HG02970 (cell line): Measurements from ENCODE around the gene LIMS4.
A peak's percentile ranks its signal among the peaks of the same experiment; 100 is the strongest.
"Not testable (repeated sequence)": the region's sequence is repeated elsewhere in the genome, so short reads cannot be mapped to it uniquely, and the experiment has no call there.

Experiments used
- ATAC-seq: cut with Tn5 transposase; IDR thresholded peaks from one replicate; pipeline ENCODE4 v1.9.1; 2021; ENCODE audit warnings: mild to moderate bottlenecking, moderate library complexity, moderate number of reproducible peaks; ENCODE audit not compliant: unreplicated experiment, low FRiP score

Gene LIMS4

DNA sequence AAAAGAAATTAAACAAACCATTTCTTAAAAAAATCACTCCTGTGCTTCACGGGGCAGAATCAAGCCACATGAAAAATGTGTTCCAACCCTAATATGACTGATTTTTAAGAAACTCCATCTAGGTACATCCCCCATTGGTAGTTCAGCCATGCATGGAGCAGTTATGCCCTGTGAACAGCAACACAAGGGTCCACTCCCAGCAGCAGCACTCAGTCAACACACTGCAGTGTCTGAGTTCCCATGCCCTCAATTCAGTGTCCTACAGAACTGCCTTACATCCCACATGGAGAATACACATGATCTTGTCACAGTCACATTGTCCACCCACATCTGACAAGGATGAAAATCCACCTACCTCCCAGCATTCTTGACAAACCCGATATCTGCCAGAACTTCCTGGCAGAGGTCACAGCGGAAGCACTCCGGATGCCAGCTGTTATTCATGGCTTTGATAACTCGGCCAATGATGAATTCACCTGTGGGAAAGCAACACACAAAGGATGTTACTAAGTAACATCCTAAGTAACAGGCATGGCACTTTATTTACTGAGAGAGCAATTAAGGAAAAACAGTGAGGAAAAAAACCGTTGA lies 17.4 kb downstream of the LIMS4 start:
- not testable (repeated sequence) for ATAC-seq

DNA sequence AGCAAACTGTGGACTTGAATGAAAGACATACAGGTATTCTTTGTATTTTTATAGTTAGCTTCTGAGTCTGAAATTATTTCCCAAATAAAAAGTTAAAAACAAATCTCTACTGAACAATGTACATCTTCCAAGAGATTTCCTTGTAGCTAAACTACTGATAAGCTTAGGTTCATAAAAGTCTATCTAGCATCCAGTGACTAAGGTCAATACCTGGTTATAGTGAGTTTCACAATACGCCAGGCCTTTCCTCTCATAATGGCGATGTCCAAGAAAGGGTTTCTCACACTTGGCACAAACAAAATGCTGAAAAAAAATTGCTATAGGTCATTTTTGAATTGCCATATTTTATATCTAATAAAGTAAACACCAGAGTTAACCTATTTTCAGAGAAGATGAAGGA lies 21.7 kb downstream of the LIMS4 start:
- not testable (repeated sequence) for ATAC-seq

DNA sequence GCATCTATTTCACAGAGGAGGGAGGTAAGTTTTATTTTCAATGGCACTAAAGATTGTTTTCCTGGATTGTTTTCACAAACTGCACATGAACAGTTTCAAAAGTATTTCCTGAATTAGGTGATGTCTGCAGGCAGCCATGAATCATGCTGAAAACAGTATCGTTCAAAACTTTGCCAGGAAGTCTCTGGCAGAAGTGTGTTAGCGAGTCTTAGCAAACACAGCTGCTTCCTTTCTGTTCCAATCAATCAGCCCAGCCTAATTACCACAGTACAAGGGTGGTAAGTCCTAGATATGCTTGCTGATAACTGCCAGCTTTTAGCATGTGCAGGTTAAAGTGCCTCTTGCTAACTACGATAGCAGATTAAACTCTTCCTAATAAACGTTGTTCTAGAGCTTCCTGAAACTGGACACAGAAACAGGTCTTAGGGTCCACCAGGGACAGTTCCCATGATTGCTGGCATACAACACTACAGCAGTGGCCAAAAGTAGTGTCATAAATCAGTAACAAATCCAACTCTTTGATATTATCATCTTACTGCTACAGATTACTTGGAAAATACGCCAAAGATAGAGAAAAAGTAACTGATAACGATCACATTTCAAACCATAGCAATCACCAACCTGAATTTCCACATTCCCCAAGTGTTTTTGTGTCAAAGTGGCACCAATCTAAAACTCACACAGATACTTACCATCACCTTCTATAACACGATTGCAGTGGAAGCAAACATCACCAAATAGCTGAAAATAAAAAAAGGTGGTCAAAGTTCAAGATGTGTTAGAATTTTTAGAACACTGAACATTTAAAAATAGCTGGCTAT lies 23.3 kb downstream of the LIMS4 start:
- ATAC-seq = not testable (repeated sequence)

DNA sequence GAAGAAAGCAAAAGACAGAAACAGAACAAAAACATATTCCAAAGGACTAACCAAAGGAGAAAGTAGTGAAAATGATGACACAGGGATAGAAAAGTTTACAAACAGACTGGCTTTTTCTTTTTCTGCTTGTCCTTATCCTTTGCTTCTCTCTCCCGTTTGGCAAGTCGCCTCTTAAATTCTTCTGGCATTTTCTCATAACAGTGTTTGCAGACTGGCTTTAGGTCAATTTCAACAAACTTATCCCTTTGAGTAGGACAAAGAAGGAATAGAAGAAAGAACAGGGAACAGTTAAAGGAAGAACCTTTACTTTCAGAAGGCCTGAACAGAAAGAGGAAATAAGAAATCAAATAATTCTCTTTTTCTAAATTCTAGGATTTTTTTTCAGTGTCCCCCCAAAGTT lies 26.0 kb downstream of the LIMS4 start:
- not testable (repeated sequence) for ATAC-seq

DNA sequence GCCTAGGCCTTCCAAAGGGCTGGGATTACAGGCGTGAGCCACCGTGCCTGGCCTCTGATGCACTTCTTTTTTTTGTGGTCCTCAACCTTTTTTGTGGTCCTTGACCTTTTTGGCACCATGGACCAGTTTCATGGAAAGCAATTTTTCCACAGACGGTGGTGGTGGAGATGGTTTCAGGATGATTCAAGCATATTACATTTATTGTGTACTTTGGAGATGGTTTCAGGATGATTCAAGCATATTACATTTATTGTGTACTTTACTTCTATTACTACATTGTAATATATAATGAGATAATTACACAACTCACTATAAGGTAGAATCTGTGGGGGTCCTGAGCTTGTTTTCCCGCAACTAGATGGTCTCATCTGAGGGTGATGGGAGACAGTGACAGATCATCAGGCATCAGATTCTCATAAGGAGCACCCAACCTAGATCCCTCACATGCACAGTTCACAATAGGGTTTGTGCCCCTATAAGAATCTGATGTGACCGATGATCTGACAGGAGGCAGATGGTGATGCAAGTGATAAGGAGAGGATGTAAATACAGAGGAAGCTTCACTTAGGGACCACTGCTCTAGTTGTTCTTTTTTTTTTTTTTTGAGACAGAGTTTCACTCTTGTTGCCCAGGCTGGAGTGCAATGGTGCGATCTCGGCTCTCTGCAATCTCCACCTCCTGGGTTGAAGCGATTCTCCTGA lies 29.2 kb downstream of the LIMS4 start:
- ATAC-seq = not testable (repeated sequence)

DNA sequence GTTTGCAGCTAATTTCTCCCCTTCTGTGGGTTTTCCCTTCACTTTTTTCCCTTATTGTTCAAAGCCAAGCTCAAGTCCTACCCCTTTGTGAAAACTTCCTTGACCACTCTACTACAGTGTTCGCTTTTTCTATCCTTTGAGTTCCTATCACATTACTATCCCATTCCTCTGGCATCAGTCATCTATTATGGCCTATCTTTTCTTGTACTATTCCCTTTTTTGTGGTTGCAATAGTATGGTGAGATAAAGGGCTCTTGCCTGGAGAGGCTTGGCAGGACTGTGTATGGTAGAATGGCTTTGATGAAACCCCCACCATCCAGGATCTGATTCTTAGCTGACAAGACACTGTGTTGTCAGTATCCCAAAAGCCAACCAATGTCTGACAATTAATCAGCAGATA lies 30.7 kb downstream of the LIMS4 start:
- ATAC-seq = not testable (repeated sequence)

DNA sequence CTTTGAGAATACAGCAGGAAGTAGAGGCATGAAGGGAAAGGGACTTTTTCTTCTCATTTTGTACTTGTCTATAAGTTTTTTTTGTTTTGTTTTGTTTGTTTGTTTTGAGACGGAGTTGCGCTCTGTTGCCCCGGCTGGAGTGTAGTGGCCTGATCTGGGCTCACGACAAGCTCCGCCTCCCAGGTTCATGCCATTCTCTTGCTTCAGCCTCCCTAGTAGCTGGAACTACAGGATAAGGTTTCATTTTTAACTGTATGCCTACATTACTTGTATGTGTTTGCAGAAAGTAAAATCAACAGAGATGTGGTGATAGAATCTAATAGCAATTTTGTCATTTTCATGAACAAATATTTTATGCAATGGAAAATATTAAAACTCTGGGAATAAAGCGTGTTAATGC lies 38.1 kb downstream of the LIMS4 start:
- not testable (repeated sequence) for ATAC-seq

DNA sequence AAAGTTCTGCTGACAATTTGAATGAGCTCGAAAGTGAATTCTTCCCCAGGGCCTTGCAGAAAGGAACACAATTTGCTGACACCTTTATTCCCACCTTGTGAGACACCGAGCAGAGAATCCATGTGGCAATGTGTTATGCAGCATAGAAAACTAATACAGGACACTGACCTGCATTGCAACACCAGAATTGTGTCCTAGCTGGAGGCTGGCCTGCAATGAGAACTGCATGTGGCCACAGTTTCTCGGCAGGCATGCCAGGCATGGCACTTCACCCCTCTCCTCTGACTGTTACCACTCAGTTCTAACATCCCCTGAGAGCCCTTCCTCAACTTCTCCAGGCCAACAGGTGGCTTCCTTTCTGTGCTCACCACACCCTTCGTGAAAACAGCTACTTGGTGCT lies 46.9 kb downstream of the LIMS4 start:
- ATAC-seq = not testable (repeated sequence)

DNA sequence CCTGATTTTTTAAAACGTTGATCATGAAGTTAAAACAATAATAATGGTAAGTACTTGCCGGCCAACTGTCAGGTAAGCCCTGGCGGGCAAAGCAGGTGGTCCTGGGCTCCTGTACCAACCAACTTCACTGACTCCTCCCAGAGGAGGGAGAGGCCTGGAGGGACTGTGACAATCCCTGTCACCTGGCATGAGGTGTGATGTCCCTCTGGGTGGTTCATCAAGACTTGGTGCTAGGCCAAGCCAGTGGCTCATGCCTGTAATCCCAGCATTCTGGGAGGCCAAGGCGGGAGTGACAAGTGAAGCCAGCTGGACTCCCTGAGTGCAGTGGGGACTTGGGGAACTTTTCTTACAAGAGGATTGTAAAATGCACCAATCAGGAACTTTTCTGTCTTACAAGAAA lies 48.2 kb downstream of the LIMS4 start:
- not testable (repeated sequence) for ATAC-seq

DNA sequence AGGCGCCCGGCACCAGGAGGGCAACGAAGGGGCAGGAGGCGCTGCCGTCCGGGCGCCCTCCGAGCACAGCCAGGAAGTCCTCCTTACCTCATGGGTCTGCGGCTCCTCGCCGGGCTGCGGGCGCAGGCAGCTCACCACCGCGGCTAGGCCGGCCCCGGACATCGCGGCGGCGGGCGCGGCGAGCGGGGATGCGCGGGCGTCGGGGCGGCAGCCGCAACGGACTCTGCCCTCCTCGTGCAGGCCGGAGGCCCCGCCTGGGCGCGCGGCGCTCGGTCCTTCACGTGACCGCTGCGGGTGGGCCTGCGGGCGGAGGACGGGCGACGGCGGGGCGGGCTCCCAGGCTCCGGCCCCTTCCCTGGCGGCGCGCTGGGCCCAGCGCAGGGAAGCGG lies 49.0 kb downstream of the LIMS4 start:
- not testable (repeated sequence) for ATAC-seq

DNA sequence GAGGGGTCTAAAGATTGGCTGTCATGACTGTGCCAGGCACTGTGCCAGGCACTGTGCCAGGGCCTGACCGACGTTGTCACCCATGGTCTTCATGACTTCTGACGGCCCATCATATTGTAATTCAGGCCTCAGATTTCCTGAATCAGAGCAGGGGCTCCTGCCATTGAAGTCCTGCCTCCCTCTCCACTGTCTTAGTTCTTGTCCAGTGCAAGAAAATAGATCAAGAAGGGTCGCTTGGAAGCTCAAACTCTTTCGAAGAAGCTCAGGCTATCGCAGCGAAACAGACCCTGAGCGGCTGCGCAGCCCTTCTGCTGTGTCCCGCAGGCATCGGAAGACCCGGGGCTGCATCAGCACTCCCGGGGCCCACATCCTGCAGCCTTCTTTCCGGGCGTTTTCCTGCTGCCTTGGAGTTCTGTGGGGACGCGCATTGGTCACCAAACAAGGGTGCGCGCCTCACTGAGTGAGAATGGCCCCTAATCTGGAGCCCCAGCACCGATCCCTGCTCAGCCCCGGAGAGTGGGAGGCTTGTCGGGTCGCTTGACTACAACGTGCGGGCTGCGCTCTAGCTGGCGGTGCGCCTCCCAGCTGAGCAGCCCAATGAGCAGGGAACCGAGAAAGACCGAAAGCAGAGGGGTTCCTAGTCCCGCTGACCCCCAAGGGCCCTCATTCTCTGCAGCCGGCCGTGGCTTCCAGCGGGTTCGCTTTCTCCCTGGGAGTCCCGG lies 49.6 kb downstream of the LIMS4 start:
- ATAC-seq = not testable (repeated sequence)

DNA sequence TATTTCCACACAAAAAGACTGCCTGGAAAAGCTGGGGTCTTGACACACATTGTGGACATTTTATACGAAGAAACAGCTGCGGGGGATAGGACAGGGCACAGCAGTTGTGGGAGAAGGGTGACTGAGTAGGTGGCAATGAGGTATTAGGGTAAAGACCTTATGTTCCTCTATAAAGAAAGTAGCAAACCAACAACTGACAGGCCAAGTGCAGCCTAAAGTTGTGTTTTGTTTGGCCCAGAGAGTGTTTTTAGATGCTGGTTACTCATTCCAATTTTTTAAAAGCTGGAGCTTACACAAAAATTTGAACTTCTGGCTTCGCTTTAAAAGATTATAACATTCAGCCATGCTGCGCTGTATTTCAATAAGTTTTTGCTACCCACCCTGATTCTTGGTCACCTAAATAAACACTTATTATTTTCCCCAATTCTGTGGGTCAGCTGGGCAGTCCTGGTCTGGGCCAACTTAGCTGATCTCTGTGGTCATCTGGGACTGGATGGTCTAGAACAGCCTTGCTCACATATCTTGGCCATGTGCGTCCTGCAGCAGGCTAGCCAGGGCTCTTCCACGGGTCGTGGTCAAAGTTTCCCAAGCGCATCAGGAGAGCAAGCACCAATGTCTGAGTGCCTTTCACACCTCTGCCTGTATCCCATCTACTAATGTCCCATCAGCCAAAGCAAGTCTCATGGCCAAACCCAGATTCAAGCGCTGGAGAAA lies 51.8 kb downstream of the LIMS4 start:
- ATAC-seq = not testable (repeated sequence)

DNA sequence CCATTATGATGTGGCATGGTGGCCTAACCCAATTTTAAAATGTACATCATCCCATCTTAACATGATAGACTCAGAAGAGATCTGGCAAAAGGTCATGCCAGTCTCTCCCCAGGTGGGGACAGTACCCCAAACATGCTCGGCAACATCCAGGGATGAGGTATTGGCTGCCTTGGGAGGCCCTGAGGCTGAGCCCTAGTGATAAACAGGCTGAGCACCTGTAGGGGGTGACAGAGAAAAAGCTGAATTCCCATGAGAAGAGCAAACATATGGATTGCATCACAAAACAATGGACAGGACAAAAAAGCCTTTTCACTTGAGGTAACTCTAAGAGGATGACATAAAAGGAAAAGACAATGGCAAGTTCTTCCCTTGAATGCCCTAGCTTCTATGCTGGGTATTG lies 65.5 kb downstream of the LIMS4 start:
- not testable (repeated sequence) for ATAC-seq

DNA sequence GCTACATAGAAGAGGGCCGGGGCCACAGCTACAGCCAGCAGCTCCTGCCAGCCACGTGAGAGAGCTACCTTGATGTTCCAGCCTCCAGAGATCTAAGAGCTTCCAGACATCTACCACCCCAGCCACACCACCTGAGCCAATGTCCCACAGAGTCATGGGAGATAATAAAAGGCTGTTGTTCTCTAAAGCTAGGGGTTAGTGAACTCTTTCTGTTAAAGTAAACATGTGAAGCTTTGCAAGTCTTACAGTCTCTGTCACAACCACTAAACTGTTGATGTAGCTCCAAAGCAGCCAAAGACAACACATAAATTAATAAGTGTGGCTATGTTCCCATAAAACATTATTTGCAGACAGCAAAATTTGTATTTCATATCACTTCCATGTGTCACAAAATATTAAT lies 67.6 kb downstream of the LIMS4 start:
- ATAC-seq = not testable (repeated sequence)

DNA sequence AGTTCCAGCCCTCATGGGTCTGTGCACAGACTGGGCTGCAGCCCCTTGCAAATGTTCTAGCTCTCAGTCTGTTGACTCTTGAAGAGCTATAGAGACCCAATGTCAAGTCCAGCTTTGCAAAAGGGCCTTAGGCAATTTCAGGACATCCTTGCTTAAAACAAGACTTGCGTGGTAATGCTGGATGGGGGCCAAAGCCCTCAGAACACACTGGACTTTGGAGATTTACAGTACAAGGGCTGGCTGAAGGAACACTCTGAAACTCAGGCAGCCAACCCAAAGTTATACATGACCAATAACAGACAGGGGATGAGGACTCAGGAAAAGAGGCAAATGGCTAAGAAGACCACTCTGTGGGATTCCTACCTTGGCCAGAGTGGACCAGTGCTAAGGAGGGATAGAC lies 68.4 kb downstream of the LIMS4 start:
- not testable (repeated sequence) for ATAC-seq

DNA sequence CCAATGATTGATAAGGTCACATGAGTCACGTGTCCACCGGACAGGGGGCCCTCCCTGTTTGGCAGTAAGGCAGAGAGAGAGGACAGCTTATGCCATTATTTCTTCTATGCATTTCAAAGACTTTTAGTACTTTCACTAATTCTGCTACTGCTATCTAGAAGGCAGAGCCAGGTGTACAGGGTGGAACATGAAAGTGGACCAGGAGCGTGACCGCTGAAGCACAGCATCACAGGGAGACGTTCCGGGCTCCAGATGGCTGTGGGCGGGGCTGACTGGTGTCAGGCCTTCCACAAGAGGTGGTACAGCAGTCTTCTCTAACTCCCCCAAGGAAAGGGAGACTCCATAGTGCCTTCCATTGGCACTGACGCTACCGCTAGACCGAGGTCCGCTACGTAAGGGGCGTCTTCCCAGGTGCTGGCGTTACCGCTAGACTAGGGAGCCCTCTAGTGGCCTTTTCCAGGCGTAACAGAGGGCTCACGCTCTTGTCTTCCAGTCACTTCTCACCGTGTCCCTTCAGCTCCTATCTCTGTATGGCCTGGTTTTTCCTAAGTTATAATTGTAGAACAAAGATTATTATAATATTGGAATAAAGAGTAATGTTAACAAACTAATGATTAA lies 71.5 kb downstream of the LIMS4 start:
- ATAC-seq = peak; percentile 74

DNA sequence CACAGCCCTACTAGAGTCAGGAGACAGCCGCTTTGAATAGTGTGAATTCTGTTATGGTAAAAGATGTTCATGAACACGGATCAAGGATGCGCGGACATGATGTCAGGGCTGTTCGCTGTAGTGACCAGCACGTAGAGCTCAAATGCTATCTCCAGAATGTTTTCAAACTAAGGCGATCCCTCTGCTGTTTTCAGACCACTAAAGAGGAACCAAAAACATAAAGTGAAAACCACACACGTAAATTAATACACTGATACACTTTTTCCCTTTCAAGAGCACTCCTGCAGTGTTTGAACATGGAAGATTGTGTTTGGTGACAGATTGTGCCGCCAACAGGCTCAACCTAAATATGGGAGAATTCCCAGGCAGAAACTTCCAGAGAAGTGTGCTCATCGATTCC lies 73.2 kb downstream of the LIMS4 start:
- ATAC-seq = not testable (repeated sequence)

DNA sequence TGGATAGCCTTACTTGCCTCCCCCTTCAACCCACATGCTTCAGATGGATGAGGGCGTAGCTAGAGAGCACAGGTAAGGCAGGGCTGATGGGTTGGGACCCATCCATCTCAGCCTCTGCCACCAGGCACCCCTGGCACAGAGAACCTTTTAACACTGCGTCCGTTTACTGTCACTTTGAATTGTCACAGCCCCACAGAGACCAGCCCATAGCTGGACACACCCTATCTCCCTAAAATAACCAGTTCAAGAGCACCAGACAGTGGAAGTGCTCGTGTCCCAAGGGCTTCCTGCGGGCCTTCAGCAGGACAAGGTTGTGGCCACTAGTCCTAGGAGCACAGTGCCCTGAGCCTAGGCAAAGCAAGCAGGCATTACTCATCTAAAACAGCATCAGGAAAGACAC lies 76.6 kb downstream of the LIMS4 start:
- not testable (repeated sequence) for ATAC-seq
